KOPT-K1 (cell line): ENCODE measurements around the gene TEKT3.

ENCODE experiments used
- H3K27ac ChIP-seq: fragments of 200-600 bp; sonication (generic); 2 replicates; pipeline ENCODE4 v1.5.1; 2016; ENCODE audit warnings: antibody characterized with exemption, mild to moderate bottlenecking, low read depth, low read length; ENCODE audit not compliant: poor library complexity, severe bottlenecking
- H3K36me3 ChIP-seq: fragments of 200-600 bp; sonication (generic); 2 replicates; pipeline ENCODE4 v1.5.1; 2017; ENCODE audit warnings: antibody characterized with exemption, mild to moderate bottlenecking, low read length, moderate library complexity; ENCODE audit not compliant: insufficient read depth
- H3K9me3 ChIP-seq: fragments of 200-600 bp; sonication (generic); 2 replicates; pipeline ENCODE4 v1.5.1; 2017; ENCODE audit warnings: antibody characterized with exemption, low read length, mild to moderate bottlenecking; ENCODE audit not compliant: insufficient read depth, poor library complexity, severe bottlenecking

The TEKT3 gene

DNA sequence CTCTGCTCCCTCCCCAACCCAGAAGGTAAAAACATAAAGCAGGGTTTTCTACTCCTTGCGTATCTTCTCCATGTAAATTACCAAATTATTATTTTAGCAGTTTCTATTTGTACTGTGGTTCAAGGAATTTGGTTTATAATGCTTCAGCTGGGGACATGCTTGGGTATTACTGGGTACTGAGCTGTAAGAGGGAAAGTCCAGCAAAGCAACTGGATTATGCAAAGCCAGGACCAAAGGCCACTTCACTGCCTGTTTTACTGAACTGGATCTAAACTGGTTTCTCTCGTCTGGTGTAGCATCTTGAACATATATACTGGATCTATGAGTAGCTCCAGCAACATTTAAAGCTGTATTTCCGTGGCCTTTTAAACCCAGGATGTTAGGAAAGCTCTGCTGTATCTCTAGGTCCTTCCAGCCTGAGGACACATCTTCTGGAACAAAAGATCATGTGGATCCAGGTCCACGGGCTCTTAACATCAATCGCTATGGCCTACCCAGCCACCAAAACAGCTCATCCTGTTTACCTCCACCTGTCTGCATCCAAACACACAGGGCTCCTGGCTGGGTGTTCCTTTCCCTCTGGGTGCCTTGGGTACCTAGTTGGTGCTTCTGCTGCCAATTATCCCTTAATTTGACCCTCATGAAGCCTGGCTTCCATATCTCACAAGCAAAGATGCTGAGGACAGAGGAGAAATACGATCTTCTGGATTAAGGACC is 83.4 kb downstream of the TEKT3 start:
- H3K27ac ChIP-seq = no peak overlapping the region

DNA sequence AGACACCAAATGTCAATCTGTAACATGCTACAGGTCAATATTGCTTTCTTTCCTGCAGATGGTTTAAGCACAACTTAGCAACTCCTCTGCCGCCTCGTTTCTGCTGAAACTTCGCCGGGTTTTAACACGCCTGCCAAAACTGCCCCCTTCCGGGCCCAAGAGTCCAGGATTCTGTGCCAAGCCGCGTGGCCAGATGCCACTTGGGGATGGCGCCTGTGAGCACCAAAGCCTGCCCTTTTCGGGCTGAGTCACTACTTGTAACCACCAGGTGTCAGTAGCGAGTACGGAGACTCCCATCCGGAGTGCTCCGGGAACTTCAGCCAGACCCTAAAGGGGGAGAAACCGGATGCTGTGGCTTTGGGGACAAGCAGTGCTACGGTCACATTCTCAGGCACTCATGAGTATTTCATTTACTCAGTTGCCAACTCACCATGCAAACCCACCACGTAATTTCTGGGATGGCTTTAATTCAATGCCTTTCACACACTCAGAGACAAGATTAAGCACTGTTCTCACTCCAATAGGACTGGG is 84.1 kb downstream of the TEKT3 start:
- Histone ChIP-seq H3K36me3 (no peaks in the 10 kb centered on the region), H3K27ac (no peak overlapping the region), H3K9me3 (no peaks in the 10 kb centered on the region)

More for the DNA sequence above, 83.4 kb downstream of the TEKT3 start:
- Histone ChIP-seq H3K9me3 (no peaks in the 10 kb centered on the region), H3K36me3 (no peaks in the 10 kb centered on the region)

GRCh38 chr17:15256689-15257088 is 84.7 kb downstream of the TEKT3 start:
- Histone ChIP-seq H3K36me3 (no peaks in the 10 kb centered on the region), H3K27ac (no peak overlapping the region), H3K9me3 (no peaks in the 10 kb centered on the region)

DNA sequence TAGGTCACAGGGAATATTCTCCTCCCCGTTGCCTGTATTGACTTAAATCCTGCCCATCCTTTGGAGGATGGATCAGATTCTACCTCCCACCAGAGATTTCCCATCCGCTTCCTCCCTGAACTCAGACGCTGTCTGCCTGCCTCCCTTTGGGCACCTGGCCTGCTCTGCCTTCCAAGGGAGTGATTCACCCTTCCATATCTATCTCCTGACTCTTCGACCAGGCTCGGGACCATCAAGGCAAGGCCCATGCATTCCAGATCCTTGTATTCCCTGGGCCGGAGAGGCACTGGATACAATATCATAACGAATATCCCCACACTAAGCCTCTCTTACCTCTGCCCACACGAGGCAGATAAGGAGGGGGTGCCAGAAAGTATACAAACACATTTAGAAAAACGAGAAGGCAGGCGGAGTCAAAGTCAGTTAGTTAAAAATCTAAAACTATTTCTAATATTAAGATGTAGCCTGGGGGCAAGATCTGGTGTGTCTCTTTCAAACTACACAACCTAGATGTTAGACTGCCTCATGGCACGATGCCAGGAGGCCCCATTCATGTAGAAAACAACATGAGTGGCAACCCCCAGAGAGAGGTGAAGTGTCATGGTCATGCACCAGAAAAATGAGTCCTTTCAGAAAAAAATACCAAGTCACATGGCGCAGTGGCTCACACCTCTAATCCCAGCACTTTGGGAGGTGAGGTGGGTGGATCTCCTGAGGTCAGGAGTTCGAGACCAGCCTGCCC is 85.5 kb downstream of the TEKT3 start:
- Histone ChIP-seq H3K27ac (no peak overlapping the region), H3K36me3 (no peaks in the 10 kb centered on the region), H3K9me3 (no peaks in the 10 kb centered on the region)
